COR-L47 (cell line): ENCODE data around the gene BFSP2.

ENCODE experiments used
- DNase-seq: peaks from one replicate; lab custom pipeline; 2025; lab: John Stamatoyannopoulos, UW

The BFSP2 gene

DNA sequence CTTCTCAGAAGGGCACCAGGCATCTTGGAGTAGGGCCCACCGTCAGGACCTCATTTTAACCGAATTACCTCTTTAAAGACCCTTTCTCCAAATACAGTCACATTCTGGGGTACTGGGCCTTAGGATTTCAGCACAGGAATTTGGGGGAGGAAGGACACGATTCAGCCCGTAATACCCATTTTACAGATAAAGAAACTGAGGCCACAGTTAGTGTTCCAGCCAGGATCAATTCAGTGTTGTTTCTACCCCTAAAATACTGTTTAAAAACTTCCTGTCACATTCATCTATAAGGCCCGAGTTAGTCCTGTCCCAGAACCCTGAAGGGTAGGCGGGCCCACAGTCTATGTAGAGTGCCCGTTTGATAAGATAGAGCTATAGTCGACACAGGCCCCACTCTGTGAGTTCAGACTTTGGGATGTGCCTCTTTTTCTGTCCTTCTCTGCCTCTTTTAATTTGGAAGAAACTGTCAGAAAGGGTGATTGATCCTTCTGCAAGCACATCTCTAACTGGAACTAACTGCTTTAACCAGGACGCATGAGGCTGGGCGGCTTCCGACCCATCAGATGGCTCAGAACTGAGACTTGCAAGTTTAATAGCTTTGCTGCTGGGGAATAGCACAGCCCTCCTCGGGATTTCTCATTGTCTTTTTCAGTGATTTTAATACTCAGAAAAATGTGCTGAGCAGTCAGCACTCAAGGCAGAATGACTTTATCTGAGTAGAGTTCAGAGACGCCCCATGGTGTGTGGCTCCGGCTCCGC, 19.5 kb downstream of the BFSP2 start:
- no peak for DNase-seq

DNA sequence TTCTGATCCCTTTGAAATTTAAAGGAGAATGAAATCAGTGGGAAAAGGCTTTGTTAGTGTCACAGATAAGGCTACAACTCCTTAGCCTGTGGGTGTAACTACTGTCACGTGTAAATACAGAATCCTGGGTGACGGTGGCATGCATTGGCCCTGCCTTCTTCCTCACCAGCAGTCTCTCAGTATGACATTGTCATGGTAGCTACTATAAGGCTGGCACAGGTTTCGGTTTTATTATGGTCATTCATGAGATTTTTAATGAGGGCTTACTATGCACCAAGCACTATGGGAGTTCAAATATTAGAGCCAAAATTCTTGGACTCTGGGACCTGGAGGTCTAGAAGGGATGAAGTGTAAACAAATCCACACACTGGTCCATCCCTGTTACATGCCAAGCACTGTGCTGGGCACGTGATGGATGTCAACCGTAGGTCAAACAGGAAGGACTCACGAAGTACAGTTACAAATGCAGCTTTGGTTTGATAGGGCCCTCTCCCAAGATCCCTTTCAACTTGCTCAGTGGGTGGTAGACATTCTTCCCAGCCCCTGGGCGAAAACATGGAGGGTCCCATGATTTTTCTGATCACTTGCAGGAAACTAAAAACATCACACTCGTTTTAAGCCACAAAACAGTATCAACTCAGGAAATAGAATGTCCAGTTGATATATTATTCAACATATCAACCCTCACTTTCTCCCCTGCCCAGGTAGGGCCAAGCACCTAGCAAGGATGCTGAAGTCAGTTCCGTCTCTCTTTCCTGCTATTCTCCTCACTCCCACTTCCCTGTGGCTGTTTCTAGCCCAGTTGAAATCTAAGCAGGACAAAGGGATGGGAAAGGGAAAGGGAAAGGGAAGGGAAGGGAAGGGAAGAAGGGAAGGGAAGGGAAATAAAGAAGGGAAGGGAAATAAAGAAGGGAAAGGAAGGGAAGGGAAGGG, 25.3 kb downstream of the BFSP2 start:
- no peak for DNase-seq

DNA sequence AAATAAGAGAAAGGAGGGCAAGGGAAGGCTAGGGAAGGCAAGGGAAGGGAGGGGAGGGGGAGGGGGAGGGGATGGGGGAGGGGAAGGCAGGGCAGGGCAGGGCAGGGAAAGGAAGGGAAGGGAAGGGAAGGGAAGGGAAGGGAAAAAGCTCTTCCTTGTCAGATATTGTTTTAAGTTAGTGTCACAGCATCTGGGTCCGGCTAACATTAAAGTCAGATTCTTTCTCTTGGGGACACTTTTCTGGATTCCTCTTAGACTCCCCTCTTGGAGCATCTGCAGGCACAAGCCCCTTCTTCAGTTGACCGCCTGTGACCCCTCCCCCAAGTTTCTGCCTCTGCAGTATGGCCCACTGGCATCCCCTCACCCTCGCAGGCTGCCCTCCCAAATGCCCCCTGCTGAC, 26.0 kb downstream of the BFSP2 start:
- no peak for DNase-seq

DNA sequence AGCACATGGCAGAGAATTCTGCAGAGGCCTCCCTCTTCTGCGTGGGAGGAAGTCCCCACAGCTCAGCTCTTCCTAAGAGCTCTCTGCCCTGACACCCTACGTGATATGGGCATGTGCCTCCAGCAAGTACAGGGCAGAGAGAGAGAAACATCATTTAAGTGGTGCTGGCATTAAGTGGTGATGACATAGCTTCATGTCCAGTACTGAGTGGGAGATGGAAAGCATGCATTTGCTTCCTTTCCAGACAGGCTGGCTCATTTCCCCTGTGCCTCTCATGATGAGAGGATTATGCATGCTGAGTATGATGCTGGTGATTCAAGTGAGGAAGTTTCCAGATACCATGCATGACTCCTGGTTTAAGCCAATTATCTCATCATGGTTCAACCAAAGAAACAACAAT, 26.9 kb downstream of the BFSP2 start:
- no peak for DNase-seq

DNA sequence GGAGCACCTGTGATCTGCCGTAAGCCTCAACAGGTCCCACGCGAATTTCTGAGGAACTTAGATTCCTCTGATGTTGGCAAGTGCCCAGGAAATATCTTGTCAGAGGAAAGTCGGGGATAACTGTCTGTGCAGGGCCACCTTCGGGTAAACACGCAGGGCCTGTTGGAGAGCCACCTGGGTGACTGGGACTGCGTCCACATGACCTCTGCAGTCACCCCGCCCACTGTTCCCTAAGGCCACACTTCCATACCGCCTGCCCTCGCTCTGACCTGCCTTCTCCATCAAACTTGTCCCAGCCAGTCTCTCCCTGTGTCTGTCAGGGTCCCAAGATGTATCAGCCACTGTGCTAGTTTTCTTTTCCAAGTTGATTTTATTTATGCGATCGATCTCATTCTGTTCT, 28.7 kb downstream of the BFSP2 start:
- DNase-seq, result no peak

DNA sequence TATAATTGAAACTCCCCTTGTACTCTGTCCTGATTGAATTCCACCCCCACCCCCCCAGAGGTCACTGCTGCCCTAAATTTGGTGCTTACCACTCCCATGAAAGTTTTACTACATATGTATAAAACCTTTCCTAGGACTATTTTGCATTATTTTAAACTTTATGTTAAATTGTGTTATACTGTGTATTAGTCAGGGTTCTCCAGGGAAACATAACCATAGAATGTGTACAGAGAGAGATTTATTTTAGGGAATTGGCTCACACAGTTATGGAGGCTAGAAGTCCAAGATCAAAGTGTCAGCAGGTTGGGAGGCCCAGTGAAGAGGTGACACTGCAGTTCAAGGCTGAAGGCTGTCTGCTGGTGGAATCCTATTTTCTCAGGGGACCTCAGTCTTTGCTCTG, 29.2 kb downstream of the BFSP2 start:
- no peak for DNase-seq

DNA sequence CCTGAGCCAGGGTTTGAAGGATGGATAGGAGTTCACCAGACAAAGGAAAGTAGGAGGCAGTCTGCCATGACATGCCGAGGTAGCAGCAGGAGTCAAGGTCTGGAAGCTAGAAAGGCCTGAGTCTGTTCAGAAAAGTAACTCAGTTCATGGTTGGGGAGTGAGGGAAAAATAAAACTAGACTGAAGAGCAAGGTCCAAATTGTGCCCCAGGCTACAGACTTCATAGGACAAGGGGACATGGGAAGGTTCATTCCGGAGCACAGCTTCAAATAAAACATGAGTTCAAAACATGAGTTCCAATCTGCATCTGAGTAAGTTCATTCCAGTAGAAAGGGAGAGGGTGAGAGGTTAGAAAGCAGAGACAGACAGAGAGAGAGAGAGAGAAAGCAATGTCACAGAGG, 39.7 kb downstream of the BFSP2 start:
- no peak for DNase-seq

DNA sequence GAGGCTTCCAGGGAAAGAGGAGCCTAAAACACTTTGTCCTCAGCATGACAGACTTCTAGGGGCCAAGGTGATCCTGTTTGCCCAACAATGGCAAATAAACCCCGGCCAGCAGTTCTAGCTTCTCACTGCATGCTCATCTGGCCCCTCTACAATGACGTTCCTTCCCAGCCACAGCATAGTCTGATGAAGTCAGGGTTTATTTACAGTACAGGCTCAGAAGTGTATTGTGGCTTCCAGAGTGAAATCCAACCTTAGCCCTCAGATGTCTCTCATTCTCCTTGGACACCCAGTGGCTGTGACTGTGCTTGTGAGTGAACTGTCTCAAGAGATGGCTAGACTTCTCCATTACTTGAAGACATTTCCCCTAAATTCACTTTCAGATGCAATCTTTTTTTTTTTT, 40.8 kb downstream of the BFSP2 start:
- DNase-seq, result no peak

DNA sequence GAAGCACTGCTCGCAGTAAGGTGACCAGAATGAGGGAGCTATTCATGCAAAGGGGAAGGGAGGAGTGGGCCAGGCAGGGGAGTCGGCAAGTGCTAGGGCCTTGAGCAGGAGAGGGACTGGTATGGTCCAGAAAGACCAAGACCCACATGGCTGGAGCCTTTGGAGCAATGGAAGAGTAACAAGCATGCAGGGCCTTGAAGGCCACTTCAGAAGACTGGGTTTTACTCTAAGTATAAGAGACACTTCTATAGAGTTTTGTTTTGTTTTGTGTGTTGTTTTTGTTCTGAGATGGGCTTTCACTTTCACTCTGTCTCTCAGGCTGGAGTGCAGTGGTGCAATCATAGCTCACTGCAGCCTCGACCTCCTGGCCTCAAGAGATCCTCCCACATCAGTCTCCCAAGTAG, 42.0 kb downstream of the BFSP2 start:
- no peak for DNase-seq

DNA sequence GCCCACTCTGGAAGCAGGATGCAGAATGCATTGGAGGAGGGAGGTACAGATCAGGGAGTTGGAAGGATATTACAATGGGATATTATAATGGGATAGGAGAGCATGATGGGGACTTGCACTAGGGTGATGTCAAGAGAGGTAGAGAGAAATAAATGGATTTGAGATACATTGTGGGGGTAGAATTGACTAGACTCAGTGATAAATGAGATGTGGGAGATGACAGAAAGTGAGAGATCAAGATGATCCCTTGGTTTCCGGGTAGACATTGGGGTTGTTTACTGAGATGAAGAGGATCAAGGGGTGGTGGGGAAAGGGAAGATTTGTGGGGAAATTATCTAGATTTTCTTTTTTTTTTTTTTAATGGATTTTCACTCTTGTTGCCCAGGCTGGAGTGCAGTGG, 42.7 kb downstream of the BFSP2 start:
- DNase-seq, result no peak

DNA sequence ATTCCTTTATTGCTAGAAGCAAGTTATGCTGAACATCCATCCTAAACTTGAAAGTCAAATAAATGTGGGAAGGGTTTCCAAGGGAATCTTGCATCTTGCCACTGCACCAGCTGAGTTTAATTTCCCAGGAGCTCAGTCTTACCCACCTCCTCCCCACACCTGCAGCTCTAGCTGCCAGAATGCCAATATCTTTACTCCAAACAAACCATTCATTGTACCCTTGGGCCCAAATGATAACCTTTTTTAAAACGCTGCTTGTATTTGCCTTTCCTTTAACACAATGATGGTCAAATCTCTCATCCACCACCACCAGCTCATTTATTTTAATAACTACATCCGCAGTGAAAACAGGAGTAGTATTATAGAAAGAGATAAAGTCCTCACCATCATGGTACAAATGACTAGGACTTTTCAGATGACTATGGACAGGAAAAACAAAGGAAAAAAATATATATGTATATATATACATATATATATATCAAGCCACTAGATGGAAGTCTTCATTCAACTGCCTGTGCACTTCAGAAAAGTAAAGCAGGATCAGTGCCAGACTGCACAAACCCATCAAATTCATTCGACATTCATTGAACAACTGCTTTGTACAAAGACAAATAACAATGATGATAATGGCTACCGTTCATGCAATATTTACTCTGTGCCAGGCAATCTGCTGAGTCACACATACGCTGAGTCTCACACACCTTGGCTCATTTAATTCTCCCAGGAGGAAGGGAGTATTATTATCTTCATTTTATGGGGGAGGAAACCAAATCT, 44.0 kb downstream of the BFSP2 start:
- DNase-seq, result peak; percentile 57

DNA sequence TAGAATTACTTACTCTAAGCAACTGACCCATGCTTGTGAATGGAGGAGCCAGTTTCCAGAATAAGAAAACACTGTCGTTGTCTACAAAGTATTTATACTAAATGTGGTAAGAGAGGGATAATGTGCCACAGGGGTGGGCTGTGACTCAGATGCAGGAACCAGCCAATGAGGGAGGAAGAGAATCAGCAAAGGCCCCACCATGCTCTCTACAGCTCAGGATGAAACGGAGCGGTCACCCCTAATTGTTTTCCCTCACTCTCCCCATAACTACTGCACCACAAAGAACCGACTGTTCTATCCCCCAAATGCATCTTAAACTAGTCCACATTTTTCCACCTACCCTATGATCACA, 44.5 kb downstream of the BFSP2 start:
- DNase-seq, result no peak

DNA sequence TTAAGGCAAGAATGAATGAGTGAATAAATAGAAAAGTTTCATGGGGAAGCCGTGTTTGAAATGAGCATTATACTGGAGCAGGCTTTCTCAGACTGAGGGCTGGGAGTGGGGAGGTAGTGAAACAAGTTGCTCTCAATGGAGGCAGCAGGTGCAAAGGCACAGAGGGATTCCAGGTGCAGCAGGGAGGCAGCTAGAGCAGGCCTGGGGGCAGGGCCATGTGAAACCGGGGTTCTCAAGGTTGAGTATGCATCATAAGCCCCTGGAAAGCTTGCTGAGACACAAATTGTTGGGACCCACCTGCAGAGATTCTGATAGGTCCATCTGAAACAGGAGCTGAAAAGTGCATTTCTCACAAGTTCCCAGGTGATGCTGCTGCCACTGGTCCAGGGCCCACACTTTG, 45.3 kb downstream of the BFSP2 start:
- DNase-seq, result no peak

DNA sequence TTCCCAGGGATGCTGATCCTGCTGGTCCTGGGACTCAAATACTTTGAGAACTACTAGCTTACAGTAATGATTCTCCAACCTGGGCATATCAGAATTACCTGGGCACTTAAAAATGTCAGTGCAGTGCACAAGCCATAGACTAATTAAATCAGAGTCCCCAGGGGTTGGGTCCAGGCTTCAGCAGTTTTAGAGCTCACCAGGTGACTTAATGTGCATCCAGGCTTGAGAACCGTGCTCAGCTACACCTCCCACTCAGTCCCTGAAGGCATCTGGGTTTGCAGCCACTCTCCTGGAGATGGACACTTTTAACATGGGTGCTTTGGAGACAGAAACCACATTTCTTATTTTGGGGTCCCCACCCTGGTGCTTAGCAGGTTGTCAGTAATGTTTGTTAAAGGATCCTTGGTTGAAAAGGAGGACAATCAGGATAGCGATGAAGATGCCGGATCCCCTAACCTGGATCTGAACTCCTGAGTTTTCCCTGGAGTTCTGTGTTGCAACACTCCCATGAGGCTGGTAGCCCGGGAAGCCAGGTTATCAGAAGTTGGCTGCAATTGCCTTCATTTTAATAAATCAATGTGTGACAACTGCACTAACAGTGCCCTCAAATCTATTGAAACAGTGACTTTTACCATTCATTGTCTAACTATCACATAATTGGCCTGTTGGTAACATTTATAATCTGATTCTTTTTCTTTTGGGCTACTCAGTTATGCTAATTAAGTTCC, 48.1 kb downstream of the BFSP2 start:
- DNase-seq, result no peak

DNA sequence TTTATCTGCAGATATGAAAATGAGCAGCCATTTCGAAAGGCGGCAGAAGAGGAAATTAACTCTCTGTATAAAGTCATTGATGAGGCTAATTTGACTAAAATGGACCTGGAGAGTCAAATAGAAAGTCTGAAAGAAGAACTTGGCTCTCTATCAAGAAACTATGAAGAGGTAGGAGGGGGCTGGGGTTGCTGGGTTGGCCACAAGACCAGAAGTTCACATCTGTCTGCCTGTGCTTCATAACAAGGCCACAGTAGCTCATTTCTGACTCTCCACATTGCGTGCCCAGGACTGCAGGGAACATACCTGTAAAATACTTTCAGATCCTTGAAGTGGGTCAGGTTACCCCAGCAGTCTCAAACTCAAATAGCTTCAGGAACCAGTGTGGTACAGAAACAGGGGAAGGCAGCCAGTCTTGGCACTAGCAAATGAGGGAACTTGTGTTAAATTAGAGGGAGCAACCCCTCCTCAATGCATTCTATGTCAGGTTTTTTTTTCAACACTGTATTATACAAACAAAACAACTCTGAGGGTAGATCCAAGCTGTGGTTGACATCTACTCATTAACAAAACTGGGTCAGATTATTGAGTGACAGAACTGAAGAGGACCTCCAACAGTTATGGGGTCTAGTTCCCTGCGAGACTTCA, 48.7 kb downstream of the BFSP2 start:
- no peak for DNase-seq

DNA sequence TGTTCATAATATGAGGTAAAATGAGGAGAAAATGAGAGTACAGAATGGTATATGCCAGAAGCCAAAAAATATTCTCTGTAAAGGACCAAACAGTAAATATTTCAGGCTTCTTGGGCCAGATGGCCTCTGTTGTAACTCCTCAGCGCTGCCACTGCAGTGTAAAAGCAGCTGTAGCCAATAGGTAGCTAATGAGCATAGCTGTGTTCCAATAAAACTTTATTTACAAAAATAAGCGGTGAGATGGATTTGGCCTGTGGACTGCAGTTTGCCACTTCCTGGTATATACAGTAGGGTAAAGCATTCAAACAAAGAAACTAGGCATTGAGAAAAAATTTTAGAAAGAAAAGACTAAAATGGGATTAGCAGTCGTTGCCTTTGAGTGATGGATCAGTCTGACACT, 51.5 kb downstream of the BFSP2 start:
- DNase-seq, result no peak

DNA sequence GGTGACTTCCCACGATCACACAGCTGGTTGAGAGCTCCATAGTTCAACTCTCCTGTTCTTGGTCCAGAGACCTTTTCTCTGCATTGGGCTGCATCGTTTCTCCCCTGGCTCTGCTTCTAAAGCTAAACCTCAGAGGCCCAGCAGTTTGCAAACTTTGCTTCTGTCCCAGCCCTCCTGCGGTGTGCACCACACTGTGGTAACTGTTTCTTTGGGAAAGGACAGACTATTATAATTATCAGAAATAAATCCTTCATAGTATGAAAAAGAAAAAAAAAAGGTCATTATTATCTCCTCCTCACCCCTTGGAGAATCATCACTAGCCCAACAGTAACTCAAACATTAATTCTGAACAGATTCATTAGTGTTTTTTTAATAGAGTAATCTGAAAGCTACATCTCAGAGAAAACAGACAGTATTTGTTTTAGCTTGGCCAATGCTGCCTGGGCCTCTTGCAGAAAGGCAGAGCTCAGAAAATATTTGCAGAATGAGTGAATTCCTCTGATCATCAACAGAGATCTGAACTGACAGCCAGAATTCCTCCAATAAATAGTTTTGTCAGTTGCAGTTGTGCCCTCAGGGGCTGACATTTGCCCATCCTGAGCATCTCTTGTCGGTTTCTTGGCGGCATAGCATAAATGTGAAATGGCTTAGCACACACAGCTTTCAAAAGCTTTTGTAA, 52.9 kb downstream of the BFSP2 start:
- no peak for DNase-seq

DNA sequence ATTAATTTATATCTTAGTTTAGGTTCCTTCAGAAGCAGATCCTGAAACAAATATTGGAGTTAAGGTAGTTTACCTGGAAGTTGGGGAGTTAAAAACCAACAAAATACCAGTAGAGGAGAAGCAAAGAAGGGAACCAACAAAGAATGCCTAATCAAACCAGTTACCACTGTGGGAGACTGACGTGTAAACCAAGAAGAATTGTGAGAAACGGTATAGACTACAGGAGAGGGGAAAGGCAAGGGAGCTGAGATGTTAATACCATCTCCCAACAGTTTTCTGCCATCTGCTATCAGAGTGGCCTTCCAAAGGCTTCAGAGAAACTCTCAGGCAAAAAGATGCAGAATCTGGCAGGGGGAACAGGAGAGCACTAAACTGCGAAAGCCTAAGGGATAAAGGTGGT, 53.5 kb downstream of the BFSP2 start:
- DNase-seq, result no peak

DNA sequence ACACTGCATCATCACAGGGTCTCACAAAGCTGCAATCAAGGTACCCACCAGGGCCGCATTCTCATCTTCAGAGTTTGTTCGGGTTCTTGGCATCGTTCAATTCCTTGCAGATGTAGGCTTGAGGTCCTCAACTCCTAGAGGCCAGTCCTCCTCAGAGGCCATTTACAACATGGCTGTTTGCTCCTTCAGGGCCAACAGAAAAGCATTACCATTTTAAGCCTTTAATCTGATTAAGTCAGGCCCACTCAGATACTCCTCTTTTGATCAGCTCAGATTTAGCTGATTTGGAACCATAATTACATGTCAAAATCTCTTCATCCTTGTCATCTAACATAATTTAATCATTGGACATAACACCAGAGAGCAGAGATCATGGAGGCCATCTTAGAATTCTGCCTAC, 55.4 kb downstream of the BFSP2 start:
- DNase-seq, result no peak

DNA sequence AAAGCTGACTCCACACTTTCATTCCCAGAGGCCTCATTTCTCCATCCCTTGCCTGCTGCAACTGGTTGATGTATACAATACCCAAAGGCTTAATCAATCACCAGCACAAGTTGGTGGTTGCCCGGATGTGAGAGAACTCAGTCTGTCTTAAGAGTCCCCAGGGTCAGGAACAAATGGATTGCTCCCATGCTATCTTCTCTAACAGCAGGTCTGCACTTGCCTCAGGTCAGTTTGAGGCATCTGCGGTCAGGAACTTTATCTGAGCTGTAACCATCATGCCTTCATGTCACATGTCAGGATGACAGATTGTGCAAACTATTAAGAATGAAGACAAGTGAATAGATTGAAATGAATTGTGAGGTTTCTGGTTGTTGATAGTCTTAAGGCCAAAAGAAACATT, 56.1 kb downstream of the BFSP2 start:
- DNase-seq, result no peak

DNA sequence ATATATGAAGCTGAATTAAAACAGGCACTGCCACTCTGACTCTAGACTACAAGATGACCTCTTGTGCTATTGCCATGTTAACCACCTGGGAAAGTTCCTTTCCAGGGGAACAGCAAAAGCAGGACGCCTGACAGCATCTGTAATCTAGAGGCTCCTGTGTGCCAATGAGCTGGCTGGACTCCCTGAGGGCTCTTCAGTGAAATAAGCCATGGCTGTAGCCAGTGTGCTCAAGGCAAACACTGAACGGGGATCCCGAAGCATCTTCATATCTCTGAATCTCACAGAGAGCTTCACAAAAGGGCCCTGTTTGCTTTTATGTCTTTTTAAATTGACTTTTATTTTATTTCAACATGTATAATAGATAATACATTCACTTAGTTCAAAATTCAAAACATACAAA, 57.2 kb downstream of the BFSP2 start:
- DNase-seq, result no peak
